Neural progenitor cell (in vitro differentiated cells): Measurements from ENCODE around the gene SERPINE2. TPM values are rescaled to one million over a fixed set of nuclear protein-coding genes. Genes with fewer than 3 reads are reported as not detected.

ENCODE experiments used
- DNase-seq: peaks from one replicate; pipeline ENCODE4 v3.0.0-alpha.2; 2016; ENCODE audit warnings: low spot score
- H2AFZ ChIP-seq: fragments of 200-600 bp; sonication (generic); replicated peaks from 2 replicates; pipeline ENCODE4 v1.6.1; 2016; ENCODE audit warnings: antibody characterized with exemption
- H3F3A ChIP-seq: fragments of 200-600 bp; sonication (generic); 2 replicates; pipeline ENCODE4 v1.6.1; 2016; ENCODE audit warnings: antibody characterized with exemption, low read depth
- H3K27ac ChIP-seq: fragments of 200-600 bp; sonication (generic); 2 replicates; pipeline ENCODE4 v1.5.1; 2016; ENCODE audit warnings: mild to moderate bottlenecking
- H3K27me3 ChIP-seq: fragments of 200-600 bp; sonication (generic); 2 replicates; pipeline ENCODE4 v1.6.1; 2016; ENCODE audit warnings: mild to moderate bottlenecking, moderate library complexity
- H3K36me3 ChIP-seq: fragments of 200-600 bp; sonication (generic); 2 replicates; pipeline ENCODE4 v1.5.1; 2016
- H3K4me1 ChIP-seq: fragments of 200-600 bp; sonication (generic); 2 replicates; pipeline ENCODE4 v1.6.1; 2016; ENCODE audit warnings: mixed run types
- H3K4me2 ChIP-seq: fragments of 200-600 bp; sonication (generic); 2 replicates; pipeline ENCODE4 v1.6.1; 2016
- H3K4me3 ChIP-seq: fragments of 200-600 bp; sonication (generic); 2 replicates; pipeline ENCODE4 v1.5.1; 2016
- H3K79me2 ChIP-seq: fragments of 200-600 bp; sonication (generic); 2 replicates; pipeline ENCODE4 v1.6.1; 2016; ENCODE audit warnings: low read depth
- H3K9ac ChIP-seq: fragments of 200-600 bp; sonication (generic); 2 replicates; pipeline ENCODE4 v1.6.1; 2016
- H3K9me3 ChIP-seq: fragments of 200-600 bp; sonication (generic); 2 replicates; pipeline ENCODE4 v1.5.1; 2016; ENCODE audit warnings: low read depth
- H4K20me1 ChIP-seq: fragments of 200-600 bp; sonication (generic); 2 replicates; pipeline ENCODE4 v1.6.1; 2016; ENCODE audit warnings: low read depth
- H3K27ac Mint-ChIP-seq: 3 replicates; pipeline ENCODE4 v1.8.0; 2021; ENCODE audit warnings: mixed read lengths
- H3K27me3 Mint-ChIP-seq: 2 replicates; pipeline ENCODE4 v1.8.0; 2022; ENCODE audit warnings: low read depth, mild to moderate bottlenecking, inconsistent platforms, moderate library complexity, mixed read lengths; ENCODE audit not compliant: insufficient read depth
- H3K36me3 Mint-ChIP-seq: 3 replicates; pipeline ENCODE4 v1.8.0; 2021; ENCODE audit warnings: mixed read lengths
- H3K4me1 Mint-ChIP-seq: 3 replicates; pipeline ENCODE4 v1.8.0; 2021; ENCODE audit warnings: mixed read lengths
- H3K4me3 Mint-ChIP-seq: 3 replicates; pipeline ENCODE4 v1.8.0; 2021; ENCODE audit warnings: mild to moderate bottlenecking, moderate library complexity, mixed read lengths
- H3K9me3 Mint-ChIP-seq: 3 replicates; pipeline ENCODE4 v1.8.0; 2020; ENCODE audit warnings: mixed read lengths
- EZH2 ChIP-seq: fragments of 200-600 bp; sonication (generic); IDR thresholded peaks from 2 replicates; pipeline ENCODE4 v1.6.1; 2017; ENCODE audit warnings: antibody characterized with exemption, mild to moderate bottlenecking, moderate library complexity
- EZH2phosphoT487 ChIP-seq: fragments of 200-600 bp; sonication (generic); IDR thresholded peaks from 2 replicates; pipeline ENCODE4 v1.6.1; 2017; ENCODE audit warnings: antibody characterized with exemption
- total RNA-seq: library from RNA; depleted of rRNA; stranded (reverse); fragments of >200 nt; gene quantifications from 2 replicates; pipeline ENCODE4 v1.2.3, GENCODE V29; 2015; ENCODE audit warnings: low replicate concordance
- TF ChIP-seq, protein P1 (sequence below): fragments of 200-600 bp; sonication (generic); IDR thresholded peaks from 2 replicates; pipeline ENCODE4 v1.5.1; 2017; ENCODE audit warnings: antibody characterized with exemption, mild to moderate bottlenecking

Gene SERPINE2
- total RNA-seq, 1 donor from 2014 or later = 28.8 TPM

DNA sequence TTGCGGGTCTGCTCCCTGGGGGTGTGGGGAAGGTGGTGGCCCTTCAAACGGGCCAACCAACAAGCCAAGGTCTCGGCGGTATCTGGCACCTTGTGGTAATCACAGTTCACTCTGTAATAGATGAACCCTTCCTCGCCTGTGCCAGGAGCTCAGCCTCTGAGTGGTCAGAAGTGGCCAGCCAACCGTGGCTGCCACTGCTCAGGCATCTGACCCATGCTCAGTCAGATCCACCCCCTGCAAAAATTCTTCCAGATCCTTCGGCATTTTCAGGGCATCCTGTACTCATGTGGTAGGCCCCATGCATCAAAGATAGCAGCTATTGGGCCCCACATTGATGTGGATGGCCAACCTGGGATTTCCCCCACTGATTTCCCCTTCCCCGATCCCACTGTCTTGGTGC, 39.6 kb upstream of the SERPINE2 start:
- H3K36me3 Mint-ChIP-seq = no peaks in the 10 kb centered on the region
- Histone ChIP-seq H3K27me3 (no peaks in the 10 kb centered on the region), H3K79me2 (no peaks in the 10 kb centered on the region), H3K4me3 (no peak overlapping the region), H3K9ac (no peak overlapping the region), H3K36me3 (no peaks in the 10 kb centered on the region), H3F3A (no peaks in the 10 kb centered on the region), H4K20me1 (no peaks in the 10 kb centered on the region), H2AFZ (no peak overlapping the region), H3K27ac (no peak overlapping the region), H3K9me3 (no peaks in the 10 kb centered on the region), H3K4me2 (no peak overlapping the region), H3K4me1 (no peaks in the 10 kb centered on the region)
- no peak overlapping the region for H3K4me3 Mint-ChIP-seq
- no peak for DNase-seq
- no peak overlapping the region for H3K27ac Mint-ChIP-seq
- H3K27me3 Mint-ChIP-seq = no peaks in the 10 kb centered on the region
- no peaks in the 10 kb centered on the region for H3K9me3 Mint-ChIP-seq
- no peak for TF ChIP-seq EZH2
- TF ChIP-seq, protein P1, sequence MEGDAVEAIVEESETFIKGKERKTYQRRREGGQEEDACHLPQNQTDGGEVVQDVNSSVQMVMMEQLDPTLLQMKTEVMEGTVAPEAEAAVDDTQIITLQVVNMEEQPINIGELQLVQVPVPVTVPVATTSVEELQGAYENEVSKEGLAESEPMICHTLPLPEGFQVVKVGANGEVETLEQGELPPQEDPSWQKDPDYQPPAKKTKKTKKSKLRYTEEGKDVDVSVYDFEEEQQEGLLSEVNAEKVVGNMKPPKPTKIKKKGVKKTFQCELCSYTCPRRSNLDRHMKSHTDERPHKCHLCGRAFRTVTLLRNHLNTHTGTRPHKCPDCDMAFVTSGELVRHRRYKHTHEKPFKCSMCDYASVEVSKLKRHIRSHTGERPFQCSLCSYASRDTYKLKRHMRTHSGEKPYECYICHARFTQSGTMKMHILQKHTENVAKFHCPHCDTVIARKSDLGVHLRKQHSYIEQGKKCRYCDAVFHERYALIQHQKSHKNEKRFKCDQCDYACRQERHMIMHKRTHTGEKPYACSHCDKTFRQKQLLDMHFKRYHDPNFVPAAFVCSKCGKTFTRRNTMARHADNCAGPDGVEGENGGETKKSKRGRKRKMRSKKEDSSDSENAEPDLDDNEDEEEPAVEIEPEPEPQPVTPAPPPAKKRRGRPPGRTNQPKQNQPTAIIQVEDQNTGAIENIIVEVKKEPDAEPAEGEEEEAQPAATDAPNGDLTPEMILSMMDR = no peak
- no peak for TF ChIP-seq EZH2phosphoT487
- H3K4me1 Mint-ChIP-seq = no peaks in the 10 kb centered on the region

GRCh38 chr2:224077773-224078507, 38.9 kb upstream of the SERPINE2 start:
- Mint-ChIP-seq H3K4me1 (no peaks in the 10 kb centered on the region), H3K4me3 (no peak overlapping the region), H3K36me3 (no peaks in the 10 kb centered on the region), H3K27me3 (no peaks in the 10 kb centered on the region), H3K27ac (no peak overlapping the region), H3K9me3 (no peaks in the 10 kb centered on the region)
- Histone ChIP-seq H3F3A (no peaks in the 10 kb centered on the region), H2AFZ (no peak overlapping the region), H3K4me1 (no peaks in the 10 kb centered on the region), H3K36me3 (no peaks in the 10 kb centered on the region), H4K20me1 (no peaks in the 10 kb centered on the region), H3K27me3 (no peaks in the 10 kb centered on the region), H3K9me3 (no peaks in the 10 kb centered on the region), H3K9ac (no peak overlapping the region), H3K79me2 (no peaks in the 10 kb centered on the region), H3K27ac (no peak overlapping the region), H3K4me3 (no peak overlapping the region), H3K4me2 (no peak overlapping the region)
- no peak for TF ChIP-seq EZH2phosphoT487
- TF ChIP-seq EZH2 = no peak
- TF ChIP-seq, protein P1 = no peak
- no peak for DNase-seq

- no peaks in the 10 kb centered on the region for H3K36me3 Mint-ChIP-seq
- Histone ChIP-seq H3K4me1 (no peaks in the 10 kb centered on the region), H3F3A (no peaks in the 10 kb centered on the region), H3K4me3 (no peak overlapping the region), H3K9ac (no peak overlapping the region), H2AFZ (no peak overlapping the region), H3K79me2 (no peaks in the 10 kb centered on the region), H4K20me1 (no peaks in the 10 kb centered on the region), H3K36me3 (no peaks in the 10 kb centered on the region), H3K9me3 (no peaks in the 10 kb centered on the region), H3K27ac (no peak overlapping the region), H3K4me2 (no peak overlapping the region), H3K27me3 (no peaks in the 10 kb centered on the region)
- H3K4me3 Mint-ChIP-seq = no peak overlapping the region
- no peak for DNase-seq
- H3K9me3 Mint-ChIP-seq = no peaks in the 10 kb centered on the region
- TF ChIP-seq EZH2 (no peak), EZH2phosphoT487 (no peak)
- TF ChIP-seq, protein P1 = no peak
- no peak overlapping the region for H3K27ac Mint-ChIP-seq
- no peaks in the 10 kb centered on the region for H3K4me1 Mint-ChIP-seq
- no peaks in the 10 kb centered on the region for H3K27me3 Mint-ChIP-seq
Measured at GRCh38 chr2:224075588-224075987, 36.5 kb upstream of the SERPINE2 start.
